Measurements from ENCODE around the gene MRPS31.

GRCh38 chr13:40800559-40800958, 29.6 kb upstream of the MRPS31 start:
- TF ChIP-seq EP300 (IDR thresholded peaks at IDR 0.05) (no peak), POLR2A (IDR thresholded peaks at IDR 0.05) (no peak)

Data from tibial nerve (tissue), 3 donors.